HG03280 (cell line): ENCODE results near the gene BICRA.
"Not testable (repeated sequence)": the region's sequence is repeated elsewhere in the genome, so short reads cannot be mapped to it uniquely, and the experiment has no call there.

ENCODE experiments used
- ATAC-seq: cut with Tn5 transposase; IDR thresholded peaks from one replicate; pipeline ENCODE4 v1.9.1; 2021; ENCODE audit warnings: mild to moderate bottlenecking, moderate library complexity; ENCODE audit not compliant: unreplicated experiment

The BICRA gene

DNA sequence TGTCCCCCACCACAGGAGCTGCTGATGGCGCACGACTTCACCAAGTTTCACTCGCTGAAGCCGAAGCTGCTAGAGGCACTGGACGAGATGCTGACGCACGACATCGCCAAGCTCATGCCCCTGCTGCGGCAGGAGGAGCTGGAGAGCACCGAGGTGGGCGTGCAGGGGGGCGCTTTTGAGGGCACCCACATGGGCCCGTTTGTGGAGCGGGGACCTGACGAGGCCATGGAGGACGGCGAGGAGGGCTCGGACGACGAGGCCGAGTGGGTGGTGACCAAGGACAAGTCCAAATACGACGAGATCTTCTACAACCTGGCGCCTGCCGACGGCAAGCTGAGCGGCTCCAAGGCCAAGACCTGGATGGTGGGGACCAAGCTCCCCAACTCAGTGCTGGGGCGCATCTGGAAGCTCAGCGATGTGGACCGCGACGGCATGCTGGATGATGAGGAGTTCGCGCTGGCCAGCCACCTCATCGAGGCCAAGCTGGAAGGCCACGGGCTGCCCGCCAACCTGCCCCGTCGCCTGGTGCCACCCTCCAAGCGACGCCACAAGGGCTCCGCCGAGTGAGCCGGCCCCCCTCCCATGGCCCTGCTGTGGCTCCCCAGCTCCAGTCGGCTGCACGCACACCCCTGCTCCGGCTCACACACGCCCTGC is 132.1 kb downstream of the BICRA start:
- no peak for ATAC-seq

GRCh38 chr19:47741544-47742140 is 132.7 kb downstream of the BICRA start:
- no peak for ATAC-seq

GRCh38 chr19:47742634-47743033 is 133.7 kb downstream of the BICRA start:
- no peak for ATAC-seq

DNA sequence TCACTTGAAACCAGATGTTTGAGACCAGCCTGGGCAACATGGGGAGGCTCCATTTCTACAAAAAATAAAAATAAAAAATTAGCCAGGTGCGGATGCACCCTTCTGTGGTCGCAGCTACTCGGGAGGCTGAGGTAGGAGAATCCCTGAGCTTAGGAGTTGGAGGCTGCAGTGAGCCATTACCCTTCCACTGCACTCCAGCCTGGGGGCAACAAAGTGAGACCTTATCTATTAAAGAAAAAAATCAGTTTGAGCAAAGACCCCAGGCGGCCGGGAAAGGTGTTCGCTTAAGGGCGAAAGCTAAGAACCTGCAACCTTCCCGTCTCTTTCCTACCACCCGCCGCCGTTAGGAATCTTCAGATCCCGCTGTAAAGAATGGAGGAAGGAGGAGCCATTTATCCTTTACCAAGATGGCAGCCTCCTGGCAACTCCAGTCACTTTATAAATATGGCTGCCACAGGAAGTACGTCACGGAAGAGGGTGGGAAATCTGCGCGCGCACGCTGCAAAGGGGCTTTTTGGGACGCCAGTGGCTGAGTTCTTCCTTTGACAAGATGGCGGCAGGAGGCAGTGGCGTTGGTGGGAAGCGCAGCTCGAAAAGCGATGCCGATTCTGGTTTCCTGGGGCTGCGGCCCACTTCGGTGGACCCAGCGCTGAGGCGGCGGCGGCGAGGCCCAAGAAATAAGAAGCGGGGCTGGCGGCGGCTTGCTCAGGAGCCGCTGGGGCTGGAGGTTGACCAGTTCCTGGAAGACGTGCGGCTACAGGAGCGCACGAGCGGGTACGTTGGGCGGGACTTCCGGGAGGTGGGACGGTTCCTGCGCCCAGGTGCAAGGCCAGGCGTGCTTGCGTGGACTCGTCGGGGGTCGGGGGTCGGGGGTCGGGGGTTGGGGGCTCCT is 136.3 kb downstream of the BICRA start, which contains the start of gene NOP53:
Gene NOP53 (plus strand): TSS at position 537 of the 892 bp plus-strand sequence. CDS start 14 bp downstream, at position 551.
- peak; percentile 73 for ATAC-seq

- not testable (repeated sequence) for ATAC-seq
Observed at GRCh38 chr19:47746129-47746528, 137.2 kb downstream of the BICRA start.

DNA sequence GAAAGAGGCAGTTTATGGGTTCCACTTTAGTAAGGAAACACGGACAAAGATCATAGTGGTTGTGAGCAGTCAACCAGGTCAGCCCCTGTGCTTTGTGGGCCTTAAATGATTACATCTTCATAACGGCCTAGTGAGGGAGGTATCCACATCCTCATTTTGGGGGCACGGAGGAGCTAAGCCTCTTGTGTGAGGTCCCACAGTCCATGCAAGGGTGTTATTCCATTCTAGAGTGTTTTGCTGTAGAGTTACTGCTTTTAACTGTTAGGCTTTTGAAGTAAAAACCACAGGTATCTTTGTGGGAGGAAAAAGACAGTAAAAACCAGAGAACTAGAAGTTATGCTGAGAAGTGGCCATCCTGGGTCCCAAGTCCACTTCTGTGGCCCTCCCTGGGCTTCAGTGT is 140.4 kb downstream of the BICRA start:
- no peak for ATAC-seq

- no peak for ATAC-seq
Observed at GRCh38 chr19:47750752-47751151, 141.8 kb downstream of the BICRA start.

GRCh38 chr19:47752440-47753211 is 143.7 kb downstream of the BICRA start:
- no peak for ATAC-seq
